Esophagus squamous epithelium (tissue), 4 donors: Measurements from ENCODE around the gene HMCN2.

Experiments
- CTCF ChIP-seq, 6 experiments: fragments of 450-650 bp in 4 of 6; fragments of 200-600 bp in 2 of 6; sonication (generic) in 2 of 6; IDR thresholded peaks; one replicate each; pipeline ENCODE4 v1.5.1; 2016 to 2019; ENCODE audit warnings: antibody characterized with exemption in 6 of 6, mild to moderate bottlenecking in 4 of 6, moderate library complexity in 4 of 6
- POLR2A ChIP-seq, 4 donors: fragments of 450-650 bp; IDR thresholded peaks; one replicate each; pipeline ENCODE4 v1.6.1; 2017; ENCODE audit warnings: antibody characterized with exemption in 4 of 4, mild to moderate bottlenecking in 4 of 4, moderate library complexity in 3 of 4

- TF ChIP-seq CTCF (IDR thresholded peaks at IDR 0.05) (no peak), POLR2A (IDR thresholded peaks at IDR 0.05) (no peak)
Measured at GRCh38 chr9:130320723-130321481, 55.3 kb downstream of the HMCN2 start.
